ENCODE data around the gene EHF. TPM values are rescaled to one million over a fixed set of nuclear protein-coding genes. Genes with fewer than 3 reads are reported as not detected.

The EHF gene
- total RNA-seq, 1 experiment from 2014 or later, result 118 TPM

DNA sequence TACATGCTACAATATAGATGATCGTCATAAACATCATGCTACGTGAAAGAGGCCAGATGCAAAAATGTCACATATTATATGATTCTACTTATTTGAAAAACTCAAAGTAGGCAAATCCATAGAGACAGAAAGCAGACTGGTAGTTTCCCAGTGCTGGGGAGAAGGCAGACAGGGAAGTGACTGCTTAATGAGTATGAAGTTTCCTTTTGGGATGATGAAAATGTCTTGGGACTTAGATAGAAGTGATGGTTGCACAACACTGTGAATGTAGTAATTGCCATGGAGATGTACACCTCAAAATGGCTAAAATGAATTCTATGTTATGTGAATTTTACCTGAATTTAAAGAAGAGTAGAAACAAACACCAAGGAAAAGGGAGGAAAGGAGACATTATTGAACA lies 45.2 kb upstream of the EHF start:
- H3K36me3 ChIP-seq (ENCODE audit: low read depth), result no peaks in the 10 kb centered on the region
- no peak overlapping the region for H2AFZ ChIP-seq
- peaks cover 17% of the 10 kb centered on the region for H3F3A ChIP-seq (ENCODE audit: insufficient read depth, low read depth)
- TF ChIP-seq, protein P1, sequence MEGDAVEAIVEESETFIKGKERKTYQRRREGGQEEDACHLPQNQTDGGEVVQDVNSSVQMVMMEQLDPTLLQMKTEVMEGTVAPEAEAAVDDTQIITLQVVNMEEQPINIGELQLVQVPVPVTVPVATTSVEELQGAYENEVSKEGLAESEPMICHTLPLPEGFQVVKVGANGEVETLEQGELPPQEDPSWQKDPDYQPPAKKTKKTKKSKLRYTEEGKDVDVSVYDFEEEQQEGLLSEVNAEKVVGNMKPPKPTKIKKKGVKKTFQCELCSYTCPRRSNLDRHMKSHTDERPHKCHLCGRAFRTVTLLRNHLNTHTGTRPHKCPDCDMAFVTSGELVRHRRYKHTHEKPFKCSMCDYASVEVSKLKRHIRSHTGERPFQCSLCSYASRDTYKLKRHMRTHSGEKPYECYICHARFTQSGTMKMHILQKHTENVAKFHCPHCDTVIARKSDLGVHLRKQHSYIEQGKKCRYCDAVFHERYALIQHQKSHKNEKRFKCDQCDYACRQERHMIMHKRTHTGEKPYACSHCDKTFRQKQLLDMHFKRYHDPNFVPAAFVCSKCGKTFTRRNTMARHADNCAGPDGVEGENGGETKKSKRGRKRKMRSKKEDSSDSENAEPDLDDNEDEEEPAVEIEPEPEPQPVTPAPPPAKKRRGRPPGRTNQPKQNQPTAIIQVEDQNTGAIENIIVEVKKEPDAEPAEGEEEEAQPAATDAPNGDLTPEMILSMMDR (conservative IDR thresholded peaks at IDR 0.05), result no peak
- no peak for TF ChIP-seq EZH2 (IDR thresholded peaks at IDR 0.05; ENCODE audit: low read depth)
- ChIA-PET POLR2A (ENCODE audit: unreplicated experiment) (no interaction called here), CTCF (no interaction called here)
- intact Hi-C loops (cut with micrococcal nuclease; ENCODE audit: unreplicated experiment), result loop anchor here (10.0 kb wide), 1 partner anchor 191 kb away; no protein-coding TSS in a partner anchor
- no peaks in the 10 kb centered on the region for H3K27me3 ChIP-seq (ENCODE audit: insufficient read depth, low read depth)
- no TSS peak for BruUV-seq (replicated peaks)
- H4K20me1 ChIP-seq (ENCODE audit: insufficient read depth), result no peaks in the 10 kb centered on the region
- H3K9me2 ChIP-seq (ENCODE audit: insufficient read depth), result no peaks in the 10 kb centered on the region
- DNase-seq, result no peak
- H3K9me3 ChIP-seq (ENCODE audit: insufficient read depth, low read depth), result no peaks in the 10 kb centered on the region
- H3K4me2 ChIP-seq, result no peak overlapping the region
- peaks cover 7% of the 10 kb centered on the region for H3K4me1 ChIP-seq (replicated peaks; ENCODE audit: insufficient read depth)
- H3K4me3 ChIP-seq, result no peak overlapping the region
- no peak overlapping the region for H3K27ac ChIP-seq
- H3K79me2 ChIP-seq (ENCODE audit: low read depth), result no peaks in the 10 kb centered on the region

DNA sequence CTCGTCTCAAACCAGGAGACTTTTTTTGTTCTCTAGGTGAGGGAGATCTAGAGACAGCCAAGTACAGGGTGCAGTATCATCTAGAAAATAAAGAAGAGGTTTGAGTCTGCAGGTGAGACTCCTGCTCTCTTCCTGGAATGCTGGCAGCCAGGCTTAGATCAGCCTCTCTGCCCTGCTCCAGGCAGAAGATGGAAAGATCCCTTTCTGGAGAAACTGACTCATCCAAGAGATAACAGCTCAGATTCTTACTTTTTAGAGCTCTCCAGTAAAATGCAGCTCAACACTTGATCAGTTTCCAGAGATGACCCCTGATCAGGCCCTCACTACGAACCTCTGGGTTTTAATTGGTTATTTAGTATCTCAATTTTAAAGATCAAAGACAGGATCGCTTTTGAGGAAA lies 44.6 kb upstream of the EHF start:
- TF ChIP-seq, protein P1 (conservative IDR thresholded peaks at IDR 0.05), result no peak
- TF ChIP-seq EZH2 (IDR thresholded peaks at IDR 0.05; ENCODE audit: low read depth), result no peak
- Histone ChIP-seq H3K4me1 (replicated peaks; ENCODE audit: insufficient read depth) (peaks cover under 1% of the 10 kb centered on the region; the same call in 1 of the 2 replicates), H3K4me2 (no peak overlapping the region), H3K36me3 (ENCODE audit: low read depth) (no peaks in the 10 kb centered on the region), H3K27me3 (ENCODE audit: insufficient read depth, low read depth) (no peaks in the 10 kb centered on the region), H3K4me3 (no peak overlapping the region), H4K20me1 (ENCODE audit: insufficient read depth) (no peaks in the 10 kb centered on the region), H3K9me3 (ENCODE audit: insufficient read depth, low read depth) (no peaks in the 10 kb centered on the region), H3K9me2 (ENCODE audit: insufficient read depth) (no peaks in the 10 kb centered on the region), H2AFZ (no peak overlapping the region), H3K27ac (no peak overlapping the region), H3K79me2 (ENCODE audit: low read depth) (no peaks in the 10 kb centered on the region), H3F3A (ENCODE audit: insufficient read depth, low read depth) (peaks cover 11% of the 10 kb centered on the region)
- ChIA-PET CTCF (no interaction called here), POLR2A (ENCODE audit: unreplicated experiment) (no interaction called here)
- BruUV-seq (replicated peaks), result no TSS peak
- no peak for DNase-seq
- intact Hi-C loops (cut with micrococcal nuclease; ENCODE audit: unreplicated experiment), result loop anchor here (10.0 kb wide), 1 partner anchor 192 kb away; no protein-coding TSS in a partner anchor

DNA sequence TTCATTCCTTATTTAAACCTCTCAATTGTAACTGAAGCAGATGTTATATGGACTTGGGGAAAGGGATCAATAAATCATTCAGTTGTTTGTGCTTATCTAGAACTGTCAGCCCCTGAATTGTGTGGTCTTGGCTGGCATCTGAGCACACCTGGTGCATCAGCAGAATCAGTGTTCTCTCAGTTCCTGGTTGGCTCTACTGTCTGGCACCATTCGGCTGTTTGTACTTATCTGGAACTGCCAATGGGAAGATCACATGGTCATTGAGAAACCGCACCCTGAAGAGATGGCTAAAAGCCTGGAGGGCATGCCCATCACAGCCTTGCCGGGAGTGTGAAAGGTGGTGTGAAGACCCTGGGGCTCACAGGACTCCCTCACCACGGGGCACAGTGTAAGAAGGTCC lies 37.1 kb upstream of the EHF start:
- TF ChIP-seq, protein P1 (conservative IDR thresholded peaks at IDR 0.05), result no peak
- no peak for TF ChIP-seq EZH2 (IDR thresholded peaks at IDR 0.05; ENCODE audit: low read depth)
- no TSS peak for BruUV-seq (replicated peaks)
- H3K27ac ChIP-seq, result no peak overlapping the region
- H3K9me2 ChIP-seq (ENCODE audit: insufficient read depth), result no peaks in the 10 kb centered on the region
- CTCF ChIA-PET, result no interaction called here
- H3K4me1 ChIP-seq (replicated peaks; ENCODE audit: insufficient read depth), result peaks cover 35% of the 10 kb centered on the region
- H2AFZ ChIP-seq, result no peak overlapping the region
- peaks cover 10% of the 10 kb centered on the region; the same call in 1 of the 2 replicates for H3F3A ChIP-seq (ENCODE audit: insufficient read depth, low read depth)
- H3K79me2 ChIP-seq (ENCODE audit: low read depth), result no peaks in the 10 kb centered on the region
- POLR2A ChIA-PET (ENCODE audit: unreplicated experiment), result no interaction called here
- no peak for DNase-seq
- no peaks in the 10 kb centered on the region for H3K27me3 ChIP-seq (ENCODE audit: insufficient read depth, low read depth)
- 0 out of 2 replicates have a peak, but pooled peaks cover 7% of the 10 kb centered on the region for H3K9me3 ChIP-seq (ENCODE audit: insufficient read depth, low read depth)
- no peaks in the 10 kb centered on the region for H3K36me3 ChIP-seq (ENCODE audit: low read depth)
- no peak overlapping the region for H3K4me3 ChIP-seq
- H3K4me2 ChIP-seq, result no peak overlapping the region
- no peaks in the 10 kb centered on the region for H4K20me1 ChIP-seq (ENCODE audit: insufficient read depth)
- intact Hi-C loops (cut with micrococcal nuclease; ENCODE audit: unreplicated experiment), result loop anchor here (10.0 kb wide), 1 partner anchor 171 kb away; no protein-coding TSS in a partner anchor

Data from PC-9 (cell line).